Heart right ventricle (tissue), 16 donors: ENCODE data around the gene SFMBT2. TPM values are rescaled to one million over a fixed set of nuclear protein-coding genes. Genes with fewer than 3 reads are reported as not detected.

ENCODE experiments used
- ATAC-seq, 8 donors: fragments of 200-7000 bp; cut with Tn5 transposase; one replicate each; pipeline ENCODE4 v1.9.1; 2020; ENCODE audit warnings: mild to moderate bottlenecking in 8 of 8, moderate library complexity in 8 of 8, moderate number of reproducible peaks in 1 of 8
- DNase-seq, 2 donors: peaks; one replicate each; pipeline ENCODE4 v3.0.0-alpha.2; 2020
- H3K27ac ChIP-seq, 10 donors: fragments of 200-600 bp; sonication (generic) in 2 of 10; one replicate each; pipeline versions ENCODE4 v1.5.0 to v1.8.0; 2020 to 2022; ENCODE audit warnings: mild to moderate bottlenecking in 3 of 10
- H3K27me3 ChIP-seq, 7 donors: fragments of 200-600 bp; one replicate each; pipeline ENCODE4 v1.8.0; 2021 to 2022; ENCODE audit warnings: mild to moderate bottlenecking in 2 of 7
- H3K36me3 ChIP-seq, 9 donors: fragments of 200-600 bp; sonication (generic) in 1 of 9; one replicate each; pipeline versions ENCODE4 v1.5.0 to v1.8.0; 2020 to 2022; ENCODE audit warnings: mild to moderate bottlenecking in 2 of 9
- H3K4me1 ChIP-seq, 9 donors: fragments of 200-600 bp; sonication (generic) in 1 of 9; one replicate each; pipeline versions ENCODE4 v1.5.0 to v1.8.0; 2020 to 2022; ENCODE audit warnings: mild to moderate bottlenecking in 4 of 9
- H3K4me3 ChIP-seq, 10 donors: fragments of 200-600 bp; sonication (generic) in 2 of 10; one replicate each; pipeline versions ENCODE4 v1.5.0 to v1.8.0; 2020 to 2022; ENCODE audit warnings: mild to moderate bottlenecking in 7 of 10, moderate library complexity in 2 of 10
- H3K9me3 ChIP-seq, 11 donors: fragments of 200-600 bp in 10 of 11; sonication (generic) in 2 of 11; one replicate each; pipeline versions ENCODE4 v1.5.0 to v1.8.0; 2013 to 2022; ENCODE audit warnings: mild to moderate bottlenecking in 2 of 11, control low read depth in 1 of 11, moderate library complexity in 1 of 11
- CTCF ChIP-seq, 9 donors: fragments of 200-600 bp; sonication (generic) in 2 of 9; IDR thresholded peaks; one replicate each; pipeline versions ENCODE4 v1.5.0 to v1.8.0; 2021 to 2022; ENCODE audit warnings: antibody characterized with exemption in 9 of 9, mild to moderate bottlenecking in 5 of 9, moderate library complexity in 1 of 9
- WGBS, 2 donors: extraction: QIAGEN DNeasy Blood & Tissue Kit; methylation state at CpG; one replicate each; pipeline ENCODE4 v1.1.7; 2013; ENCODE audit warnings: inconsistent platforms in 1 of 2; 5-methylcytosine and 5-hydroxymethylcytosine counted together
- intact Hi-C, 10 donors: fragments of 100-400 bp; cut with DNase I; formaldehyde crosslinking; loops; one replicate each; pipeline versions ENCODE4 v1.11.1 to v1.14.2; 2022
- polyA plus RNA-seq, 2 donors: library from polyadenylated mRNA; stranded (reverse); fragments of 200-250 nt; gene quantifications; one replicate each; pipeline ENCODE4 v1.2.3, GENCODE V29; 2013
- total RNA-seq, 10 donors: library from RNA; stranded (reverse); fragmentation: NEBNext Ultra II Directional in 3 of 10; extraction: Animal tissue kit (Norgen Biotek cat#: 25700) in 3 of 10; gene quantifications; one replicate each; pipeline versions ENCODE4 v1.2.1 to v1.2.4, GENCODE V29; 2021 to 2023
- donor health status: Arrhythmogenic right ventricular cardiomyopathy.
- donor health status: ischemic (EF 13 %, LVEDD 7.1; RV severe dilation, severe dysfunction).
- donor health status: healthy with polysubstance abuse.
- donor health status: DM: no; HTN: yes; CAD: no.
- donor health status: DM: no; HTN: no; CAD: no.
- donor health status: ischemic (EF 25% LVEDD 6.9; RV normal size, moderate dysfunction).
- donor health status: ischemic (EF 25% LVEDD 5.7; RV mildly dilated, moderate dysfunction).
- donor health status: healthy.
- donor health status: DM: yes; HTN: yes; CAD: no.
- donor health status: Ischemic cardiomyopathy.
- donor health status: ischemic (EF 35%, LVEDD 5.7; RV mildly dilated, moderate dysfunction).
- donor health status: nonischemic (EF 11% LVEDD 7.7; RV severe dilation, severe dysfunction).
- donor health status: DM: yes; HTN: yes; CAD: no.
- donor health status: PGD.
- donor health status: ischemic (EF 29% LVEDD 5.4; RV normal size, mild dysfunction).
- donor health status: nonischemic (EF 23%, LVEDD 6.1; RV moderate dilation, normal function).

Gene SFMBT2
- total and polyA plus RNA-seq, 12 donors = 4.1 to 14.2 (median 10.0) TPM

GRCh38 chr10:7338469-7338868 lies 72.4 kb downstream of the SFMBT2 start:
- Histone ChIP-seq H3K27ac (peak overlapping the region in 1 of 10 donors; percentile 44), H3K9me3 (peaks cover 0 to 5% (median 0%) of the 10 kb centered on the region in 11 donors), H3K27me3 (no peaks in the 10 kb centered on the region), H3K4me1 (peaks cover 4 to 66% (median 47%) of the 10 kb centered on the region in 9 donors), H3K36me3 (peaks cover 0 to 4% (median 0%) of the 10 kb centered on the region in 9 donors), H3K4me3 (no peak overlapping the region)
- TF ChIP-seq CTCF (IDR thresholded peaks at IDR 0.05) = no peak
- DNase-seq = no peak
- intact Hi-C loops = loop anchor here in 2 of 10 donors (5.0 to 10.0 kb wide), 3 partner anchors 66 to 74 kb away; no protein-coding TSS in a partner anchor
- no peak for ATAC-seq
- WGBS, 2 donors = 96 to 98% methylated on average over 7 of the region's 7 CpGs

GRCh38 chr10:7337431-7338171 lies 73.2 kb downstream of the SFMBT2 start:
- Histone ChIP-seq H3K36me3 (no peaks in the 10 kb centered on the region), H3K4me1 (peaks cover 4 to 71% (median 47%) of the 10 kb centered on the region in 9 donors), H3K27me3 (no peaks in the 10 kb centered on the region), H3K9me3 (no peaks in the 10 kb centered on the region), H3K27ac (peak overlapping the region in 6 of 10 donors; percentile 3 to 57 (median 32)), H3K4me3 (no peak overlapping the region)
- intact Hi-C loops = loop anchor here in 2 of 10 donors (5.0 to 10.0 kb wide), 3 partner anchors 67 to 73 kb away; no protein-coding TSS in a partner anchor
- TF ChIP-seq CTCF (IDR thresholded peaks at IDR 0.05) = no peak
- DNase-seq (no peak), ATAC-seq (peak in 2 of 8 donors; percentile 18 to 38)
- WGBS, 2 donors = 68 to 74% methylated on average over 7 of the region's 7 CpGs

GRCh38 chr10:7335977-7336376 lies 74.9 kb downstream of the SFMBT2 start:
- H3K4me3 ChIP-seq = no peak overlapping the region
- H3K27ac ChIP-seq = peak overlapping the region in 2 of 10 donors; percentile 47 to 57
- WGBS, 2 donors = 85 to 91% methylated on average over 2 of the region's 2 CpGs
- ATAC-seq (no peak), DNase-seq (no peak)
- no peaks in the 10 kb centered on the region for H3K27me3 ChIP-seq
- H3K36me3 ChIP-seq = no peaks in the 10 kb centered on the region
- no peak for TF ChIP-seq CTCF (IDR thresholded peaks at IDR 0.05)
- intact Hi-C loops = loop anchor here in 3 of 10 donors (2.0 to 10.0 kb wide), 4 partner anchors 69 to 71 kb away; no protein-coding TSS in a partner anchor
- H3K9me3 ChIP-seq = no peaks in the 10 kb centered on the region
- H3K4me1 ChIP-seq = peaks cover 4 to 67% (median 43%) of the 10 kb centered on the region in 9 donors

- H3K4me1 ChIP-seq = peaks cover 0 to 53% (median 32%) of the 10 kb centered on the region in 9 donors
Observed at GRCh38 chr10:7334642-7334964, 76.2 kb downstream of the SFMBT2 start.

More at GRCh38 chr10:7334642-7334964, 76.2 kb downstream of the SFMBT2 start:
- intact Hi-C loops = loop anchor here in 4 of 10 donors (2.0 to 10.0 kb wide), 5 partner anchors 70 to 73 kb away; no protein-coding TSS in a partner anchor
- WGBS, 2 donors = 76 to 85% methylated on average over 10 of the region's 10 CpGs
- H3K4me3 ChIP-seq = no peak overlapping the region
- no peaks in the 10 kb centered on the region for H3K9me3 ChIP-seq
- no peaks in the 10 kb centered on the region for H3K27me3 ChIP-seq
- no peak for TF ChIP-seq CTCF (IDR thresholded peaks at IDR 0.05)
- H3K27ac ChIP-seq = peak overlapping the region in 9 of 10 donors; percentile 32 to 81 (median 66)
- no peak for DNase-seq
- ATAC-seq = peak in 6 of 8 donors; percentile 17 to 51 (median 35)
- no peaks in the 10 kb centered on the region for H3K36me3 ChIP-seq
